GM18526 (cell line): ENCODE data around the gene POR.

ENCODE experiments used
- POLR2A ChIP-seq: IDR thresholded peaks from 3 replicates; pipeline ENCODE4 v1.6.1; 2011; ENCODE audit not compliant: insufficient read length; ENCODE audit errors: extremely low read depth

POR gene

GRCh38 chr7:75937958-75938786 is 23.2 kb downstream of the POR start:
- TF ChIP-seq POLR2A = no peak

GRCh38 chr7:75938921-75939320 is 24.0 kb downstream of the POR start:
- no peak for TF ChIP-seq POLR2A

GRCh38 chr7:75943864-75944263 is 28.9 kb downstream of the POR start:
- TF ChIP-seq POLR2A = no peak

- no peak for TF ChIP-seq POLR2A
These were observed 29.6 kb downstream of the POR start for GRCh38 chr7:75944507-75944906.

GRCh38 chr7:75945297-75946168 is 30.6 kb downstream of the POR start:
- no peak for TF ChIP-seq POLR2A

GRCh38 chr7:75946207-75946855 is 31.4 kb downstream of the POR start:
- no peak for TF ChIP-seq POLR2A

GRCh38 chr7:75948179-75948578 is 33.2 kb downstream of the POR start:
- no peak for TF ChIP-seq POLR2A

- no peak for TF ChIP-seq POLR2A
These were observed 35.2 kb downstream of the POR start for GRCh38 chr7:75950111-75950681.

- TF ChIP-seq POLR2A = no peak
These were observed 36.6 kb downstream of the POR start for GRCh38 chr7:75951506-75951905.

- TF ChIP-seq POLR2A = no peak
These were observed 38.5 kb downstream of the POR start for GRCh38 chr7:75953431-75953830.

- no peak for TF ChIP-seq POLR2A
These were observed 39.0 kb downstream of the POR start for GRCh38 chr7:75953931-75954330.

GRCh38 chr7:75955331-75955955 is 40.5 kb downstream of the POR start:
- no peak for TF ChIP-seq POLR2A

GRCh38 chr7:75957021-75957736 is 42.2 kb downstream of the POR start:
- no peak for TF ChIP-seq POLR2A
